Activated CD8-positive, alpha-beta memory T cell treated with anti-CD3 and anti-CD28 coated beads, Interleukin-2, amount 50 U/mL, for 1 hour (primary cell): Measurements from ENCODE around the gene PHF20.
"Not testable (repeated sequence)": the region's sequence is repeated elsewhere in the genome, so short reads cannot be mapped to it uniquely, and the experiment has no call there.

ENCODE experiments used
- DNase-seq: peaks from one replicate; pipeline ENCODE4 v3.0.0-alpha.2; 2020; ENCODE audit errors: extremely low read depth

Gene PHF20

DNA sequence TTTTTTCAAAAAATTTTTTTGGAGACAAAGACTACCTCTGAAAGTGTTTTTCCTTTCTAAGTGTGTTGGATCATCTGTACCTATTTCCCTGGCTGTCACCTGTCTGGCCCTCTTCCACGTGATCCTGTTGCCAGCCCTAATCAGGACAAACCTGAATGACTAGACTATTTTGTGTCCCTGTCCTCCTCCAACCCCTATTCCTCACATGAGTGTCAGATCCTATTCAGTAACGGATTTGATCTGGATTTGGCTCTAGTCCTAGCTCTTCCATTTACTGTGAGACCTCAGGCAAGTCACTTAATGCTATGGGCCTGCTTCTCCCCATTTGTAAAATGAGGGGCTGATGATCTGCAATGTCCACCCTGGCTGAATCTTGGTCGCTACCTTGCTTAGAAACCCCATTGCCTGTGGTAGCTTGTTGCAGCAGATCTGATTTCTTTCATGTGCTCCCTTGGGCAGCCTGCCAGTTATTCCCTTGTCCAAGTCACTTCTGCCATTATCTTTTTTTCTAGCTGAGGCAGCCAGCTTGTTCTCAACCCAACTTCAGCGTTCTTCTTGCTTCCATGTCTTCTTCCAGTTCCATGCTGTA lies 4.8 kb downstream of the PHF20 start:
- no peak for DNase-seq

GRCh38 chr20:35783811-35784210 lies 12.0 kb downstream of the PHF20 start:
- DNase-seq: not testable (repeated sequence)

DNA sequence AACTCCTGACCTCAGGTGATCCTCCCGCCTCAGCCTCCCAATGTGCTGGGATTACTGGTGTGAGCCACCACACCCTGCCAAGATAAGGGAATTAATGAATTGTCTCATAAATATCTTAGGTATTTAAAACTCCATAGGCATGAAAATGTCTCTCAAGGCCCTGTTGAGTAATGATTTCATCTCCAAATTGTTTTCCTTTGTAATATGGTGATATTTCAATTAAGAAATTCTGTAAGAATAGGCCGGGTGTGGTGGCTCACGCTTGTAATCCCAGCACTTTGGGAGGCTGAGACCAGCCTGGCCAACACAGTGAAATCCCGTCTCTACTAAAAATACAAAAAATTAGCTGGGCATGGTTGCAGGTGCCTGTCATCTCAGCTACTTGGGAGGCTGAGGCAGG lies 13.7 kb downstream of the PHF20 start:
- DNase-seq: not testable (repeated sequence)

- DNase-seq: no peak
Measured at GRCh38 chr20:35788796-35789195, 17.0 kb downstream of the PHF20 start.

- no peak for DNase-seq
Measured at GRCh38 chr20:35791097-35791496, 19.3 kb downstream of the PHF20 start.

- DNase-seq: no peak
Measured at GRCh38 chr20:35791821-35792220, 20.0 kb downstream of the PHF20 start.

- DNase-seq: no peak
Measured at GRCh38 chr20:35792740-35793139, 20.9 kb downstream of the PHF20 start.

DNA sequence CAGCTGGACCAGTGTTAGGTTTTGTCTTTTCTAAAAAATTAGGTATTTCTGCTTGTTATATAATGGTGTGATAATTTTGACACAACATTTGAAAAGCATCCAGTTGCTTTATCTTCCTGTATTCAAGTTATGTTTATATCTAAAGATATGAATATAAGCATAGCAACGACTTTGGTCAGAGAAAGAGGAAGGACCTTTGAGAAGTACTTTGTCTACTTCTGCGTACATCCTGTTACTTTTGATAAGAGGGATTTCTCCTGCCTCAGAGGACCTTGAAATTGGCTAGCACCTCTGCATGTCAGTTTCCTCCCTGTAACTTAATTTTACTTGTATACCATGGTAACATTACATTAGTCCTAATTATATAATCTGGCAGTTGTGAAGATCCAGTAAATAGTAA lies 24.8 kb downstream of the PHF20 start:
- DNase-seq: no peak

GRCh38 chr20:35801865-35802264 lies 30.1 kb downstream of the PHF20 start:
- no peak for DNase-seq

DNA sequence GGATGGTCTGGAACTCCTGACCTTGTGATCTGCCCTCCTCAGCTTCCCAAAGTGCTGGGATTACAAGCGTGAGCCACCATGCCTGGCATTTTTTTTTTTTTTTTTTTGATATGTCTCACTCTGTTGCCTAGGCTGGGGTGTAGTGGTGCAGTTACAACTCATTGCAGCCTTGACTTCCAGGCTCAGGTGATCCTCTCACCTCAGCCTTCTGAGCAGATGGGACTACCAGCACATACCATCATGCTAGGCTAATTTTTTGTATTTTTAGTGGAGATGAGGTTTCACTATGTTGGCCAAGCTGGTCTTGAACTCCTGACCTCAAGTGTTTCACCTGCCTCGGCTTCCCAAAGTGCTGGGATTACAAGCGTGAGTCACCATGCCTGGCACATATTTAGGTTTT lies 34.3 kb downstream of the PHF20 start:
- DNase-seq: no peak

DNA sequence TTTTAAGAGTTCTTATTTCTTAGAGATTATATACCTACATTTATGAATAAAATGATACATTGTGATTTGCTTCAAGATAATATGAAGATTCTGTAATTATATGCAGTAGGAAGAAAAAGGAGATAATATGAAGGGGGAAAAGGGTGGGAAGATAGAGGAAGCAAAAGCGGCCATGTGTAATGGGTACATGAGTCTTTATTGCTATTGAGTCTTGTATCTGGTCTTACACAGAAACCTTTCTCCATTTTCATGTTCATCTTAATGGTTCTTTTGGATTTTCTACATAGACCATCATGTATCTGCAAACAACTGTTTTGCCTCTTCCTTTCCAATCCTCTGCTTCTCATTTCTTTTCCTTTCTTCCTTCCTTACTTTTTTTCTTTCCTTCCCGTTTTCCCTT lies 36.1 kb downstream of the PHF20 start:
- DNase-seq: no peak

- DNase-seq: no peak
Measured at GRCh38 chr20:35820715-35821114, 48.9 kb downstream of the PHF20 start.

- no peak for DNase-seq
Measured at GRCh38 chr20:35821807-35822242, 50.0 kb downstream of the PHF20 start.

DNA sequence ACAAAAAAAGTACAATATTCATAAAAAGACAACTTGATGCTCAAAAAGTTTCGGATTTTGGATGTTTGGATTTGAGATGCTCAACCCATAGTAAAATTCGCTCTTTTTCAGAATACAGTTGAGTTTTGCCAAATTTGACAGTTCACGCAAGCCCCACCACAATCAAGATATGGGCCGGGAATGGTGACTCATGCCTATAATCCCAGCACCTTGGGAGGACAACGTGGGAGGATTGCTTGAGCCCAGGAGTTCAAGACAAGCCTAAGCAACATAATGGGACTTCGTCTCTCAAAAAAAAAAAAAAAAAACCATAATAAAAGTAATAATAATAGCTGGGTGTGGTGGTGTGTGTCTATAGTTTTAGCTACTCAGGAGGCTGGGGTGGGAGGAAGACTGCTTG lies 51.3 kb downstream of the PHF20 start:
- DNase-seq: no peak

DNA sequence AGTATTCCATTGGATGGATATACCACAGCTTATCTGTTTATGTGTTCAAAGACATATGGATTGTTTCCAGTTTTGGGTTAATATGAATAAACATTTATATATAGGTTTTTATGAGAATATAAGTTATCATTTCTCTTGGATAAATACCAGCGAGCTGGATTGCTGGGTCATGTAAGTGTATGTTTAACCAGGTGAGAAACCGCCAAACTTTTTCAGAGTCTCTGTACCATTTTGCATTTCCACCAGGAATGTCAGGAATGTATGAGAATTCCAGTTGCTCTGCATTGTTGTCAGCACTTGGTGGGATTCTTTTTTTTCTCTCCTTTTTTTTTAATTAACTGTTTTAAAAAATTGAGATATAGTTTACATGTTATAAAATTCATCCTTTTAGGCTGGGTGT lies 52.1 kb downstream of the PHF20 start:
- no peak for DNase-seq

DNA sequence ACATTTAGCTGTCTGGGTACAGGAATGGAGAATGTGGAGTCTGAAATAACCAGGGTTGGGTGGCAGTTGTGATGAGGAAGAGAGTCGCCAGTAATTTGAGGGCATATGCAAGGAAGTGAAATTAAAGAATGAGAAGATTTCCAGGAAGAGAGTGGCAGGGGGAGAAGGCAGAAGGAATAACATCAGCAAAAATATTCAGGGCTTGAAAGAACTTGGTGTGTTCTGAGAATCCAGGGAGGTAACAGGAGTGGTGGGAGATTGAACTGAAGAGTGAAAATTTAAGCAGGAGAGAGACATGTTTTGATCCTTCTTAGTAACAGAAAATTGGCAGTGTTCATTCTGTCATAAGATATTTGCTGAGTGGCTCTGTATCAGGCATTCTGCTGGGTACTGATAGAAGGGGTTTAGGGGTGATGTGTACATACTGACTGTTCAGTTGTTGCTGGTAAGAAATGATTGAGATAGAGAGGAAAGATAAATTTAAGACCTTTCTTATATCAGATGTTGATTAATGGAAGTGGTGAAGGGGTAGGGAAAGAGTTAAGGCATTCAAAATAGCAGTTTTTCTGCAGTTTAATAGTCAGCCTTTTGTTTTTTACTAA lies 54.7 kb downstream of the PHF20 start:
- DNase-seq: no peak

DNA sequence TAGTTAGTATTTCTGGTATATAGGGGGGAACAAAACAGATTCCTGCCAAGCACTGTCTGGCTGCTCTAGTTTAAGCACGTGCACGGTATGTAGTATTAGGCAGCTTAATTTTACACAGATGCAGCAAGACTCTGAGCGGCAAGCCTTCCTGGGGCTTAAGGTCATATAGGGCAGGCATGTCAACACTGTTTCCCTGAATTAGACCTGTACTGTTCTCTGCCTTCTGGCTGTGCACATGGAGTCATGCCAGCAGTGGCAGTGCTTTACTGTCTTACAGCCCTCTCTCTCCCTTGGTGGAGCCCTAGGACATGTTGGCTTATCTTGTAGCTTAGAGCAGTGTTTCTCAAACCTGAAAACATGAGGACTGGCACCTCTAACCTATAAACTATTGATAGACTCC lies 56.6 kb downstream of the PHF20 start:
- no peak for DNase-seq

- DNase-seq: no peak
Measured at GRCh38 chr20:35828916-35829315, 57.1 kb downstream of the PHF20 start.

- no peak for DNase-seq
Measured at GRCh38 chr20:35830264-35830663, 58.4 kb downstream of the PHF20 start.

- DNase-seq: no peak
Measured at GRCh38 chr20:35831029-35831428, 59.2 kb downstream of the PHF20 start.

- DNase-seq: no peak
Measured at GRCh38 chr20:35831971-35832370, 60.2 kb downstream of the PHF20 start.

DNA sequence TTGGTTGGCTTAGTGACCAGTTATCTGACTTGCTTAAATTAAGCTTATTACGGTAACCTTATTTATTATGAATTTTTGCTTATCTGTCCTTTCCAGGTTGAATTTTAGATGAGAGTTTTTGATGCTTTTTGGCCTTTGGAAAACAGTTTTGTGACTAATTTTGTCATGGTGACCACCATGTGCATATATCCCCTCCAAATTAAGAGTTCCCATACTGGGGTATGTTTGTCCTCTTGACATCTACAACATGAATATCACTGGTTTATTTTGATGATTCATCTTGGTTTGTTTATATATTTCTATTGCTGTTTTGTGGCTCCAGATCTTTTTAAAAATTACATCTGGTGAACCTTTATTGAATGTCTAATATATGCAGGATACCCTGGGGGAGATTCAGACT lies 61.4 kb downstream of the PHF20 start:
- no peak for DNase-seq

DNA sequence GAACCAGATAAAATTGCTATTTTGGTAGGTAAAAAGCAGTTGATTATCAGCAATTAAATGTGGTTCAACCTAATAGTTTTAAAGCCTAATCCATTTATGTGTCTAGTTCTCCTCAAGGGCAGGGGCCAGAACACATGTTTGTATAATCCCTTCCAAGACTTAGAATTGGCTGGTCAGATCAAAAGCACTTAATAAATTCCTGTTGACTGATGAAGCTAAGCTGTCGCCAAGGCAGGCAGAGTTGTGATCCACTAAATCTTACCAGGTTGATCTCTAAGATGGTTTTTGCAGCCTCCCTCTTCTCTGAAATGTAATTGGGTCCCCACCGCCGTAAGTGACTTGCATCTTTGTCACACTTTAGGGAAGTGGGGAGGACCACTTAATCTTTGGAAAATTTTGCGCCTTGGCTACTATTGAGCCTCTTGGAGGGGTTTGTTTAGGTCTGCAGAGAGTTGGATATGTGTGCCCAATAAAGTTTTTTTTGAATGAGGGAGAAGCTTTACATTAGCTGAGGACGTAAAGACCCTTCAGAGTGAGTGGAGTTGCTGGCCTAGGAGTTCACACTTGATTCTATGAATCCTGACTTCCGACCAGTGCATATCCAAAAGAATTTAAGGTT lies 65.9 kb downstream of the PHF20 start:
- DNase-seq: no peak

DNA sequence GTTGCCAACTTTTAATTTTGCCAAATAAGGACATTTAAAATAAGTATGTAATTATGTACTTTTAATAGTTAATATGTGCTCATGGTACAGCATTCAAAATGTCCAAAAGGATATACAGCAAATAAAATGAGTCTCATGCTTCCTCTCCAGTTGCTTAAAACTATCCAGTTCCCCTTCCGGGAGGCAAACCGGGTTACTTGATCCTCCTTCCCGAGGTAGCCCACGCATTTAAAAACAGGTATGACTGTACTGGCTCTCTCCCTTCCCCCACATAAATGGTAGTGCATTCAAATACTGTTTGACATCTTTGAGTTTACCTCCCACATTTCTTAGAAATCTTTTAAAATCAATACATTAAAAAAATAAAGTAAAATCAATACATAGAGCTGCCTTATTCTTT lies 66.4 kb downstream of the PHF20 start:
- no peak for DNase-seq
